MM.1S (cell line): ENCODE measurements around the gene LARGE1.

ENCODE experiments used
- DNase-seq: peaks from one replicate; pipeline ENCODE4 v3.0.0-alpha.2; 2015
- H2AFZ ChIP-seq: fragments of 300-600 bp; sonication (generic); 2 replicates; pipeline ENCODE4 v1.6.0; 2016; ENCODE audit warnings: antibody characterized with exemption, low read length
- H3F3A ChIP-seq: fragments of 300-600 bp; sonication (generic); 2 replicates; pipeline ENCODE4 v1.6.1; 2016; ENCODE audit warnings: mild to moderate bottlenecking, antibody characterized with exemption, low read length, moderate library complexity, mixed read lengths; ENCODE audit not compliant: insufficient read depth
- H3K27ac ChIP-seq: fragments of 300-600 bp; sonication (generic); 2 replicates; pipeline ENCODE4 v1.5.1; 2016; ENCODE audit warnings: mild to moderate bottlenecking, low read length
- H3K27me3 ChIP-seq: fragments of 300-600 bp; sonication (generic); replicated peaks from 2 replicates; pipeline ENCODE4 v1.6.0; 2016; ENCODE audit warnings: low read length; ENCODE audit not compliant: insufficient read depth
- H3K36me3 ChIP-seq: fragments of 300-600 bp; sonication (generic); replicated peaks from 2 replicates; pipeline ENCODE4 v1.6.1; 2016; ENCODE audit warnings: mild to moderate bottlenecking, low read length, mixed read lengths; ENCODE audit not compliant: insufficient read depth
- H3K4me1 ChIP-seq: fragments of 300-600 bp; sonication (generic); 2 replicates; pipeline ENCODE4 v1.6.1; 2016; ENCODE audit warnings: low read length, mixed read lengths
- H3K4me2 ChIP-seq: fragments of 300-600 bp; sonication (generic); 2 replicates; pipeline ENCODE4 v1.6.0; 2016; ENCODE audit warnings: low read depth, low read length
- H3K4me3 ChIP-seq: fragments of 300-600 bp; sonication (generic); 2 replicates; pipeline ENCODE4 v1.5.1; 2016; ENCODE audit warnings: low read length, mixed read lengths
- H3K79me2 ChIP-seq: fragments of 300-600 bp; sonication (generic); 2 replicates; pipeline ENCODE4 v1.6.1; 2016; ENCODE audit warnings: mixed run types, low read length, mixed read lengths
- H3K9ac ChIP-seq: fragments of 300-600 bp; sonication (generic); 2 replicates; pipeline ENCODE4 v1.6.1; 2016; ENCODE audit warnings: low read length, mixed read lengths
- H3K9me2 ChIP-seq: fragments of 300-600 bp; sonication (generic); replicated peaks from 2 replicates; pipeline ENCODE4 v1.6.1; 2016; ENCODE audit warnings: mild to moderate bottlenecking, low read length, mixed read lengths; ENCODE audit not compliant: insufficient read depth
- H3K9me3 ChIP-seq: fragments of 300-600 bp; sonication (generic); replicated peaks from 2 replicates; pipeline ENCODE4 v1.6.1; 2016; ENCODE audit warnings: mild to moderate bottlenecking, low read length, mixed read lengths; ENCODE audit not compliant: insufficient read depth
- H4K20me1 ChIP-seq: fragments of 300-600 bp; sonication (generic); 2 replicates; pipeline ENCODE4 v1.6.1; 2016; ENCODE audit warnings: mild to moderate bottlenecking, low read length, moderate library complexity, mixed read lengths; ENCODE audit not compliant: insufficient read depth
- CTCF ChIP-seq: fragments of 300-600 bp; sonication (generic); IDR thresholded peaks from 2 replicates; pipeline ENCODE4 v1.5.1; 2016; ENCODE audit warnings: antibody characterized with exemption, low read length, mixed read lengths
- EZH2 ChIP-seq: fragments of 300-600 bp; sonication (generic); optimal IDR thresholded peaks from 2 replicates; pipeline ENCODE3; 2017; ENCODE audit warnings: low read depth, mild to moderate bottlenecking, antibody characterized with exemption, low read length, mixed read lengths
- EZH2phosphoT487 ChIP-seq: fragments of 300-600 bp; sonication (generic); IDR thresholded peaks from 2 replicates; pipeline ENCODE4 v1.6.1; 2018; ENCODE audit warnings: antibody characterized with exemption, low read length

LARGE1 gene

GRCh38 chr22:33898121-33898520 is 22.2 kb downstream of the LARGE1 start:
- no peaks in the 10 kb centered on the region for H3K9me3 ChIP-seq
- no peak overlapping the region for H3K4me3 ChIP-seq
- no peak overlapping the region for H3K9ac ChIP-seq
- no peaks in the 10 kb centered on the region for H3K27me3 ChIP-seq
- no peak for DNase-seq
- no peaks in the 10 kb centered on the region for H3K36me3 ChIP-seq
- H3K79me2 ChIP-seq, result peaks cover 100% of the 10 kb centered on the region
- no peak overlapping the region for H3K4me2 ChIP-seq
- H4K20me1 ChIP-seq, result 0 out of 2 replicates have a peak, but pooled peaks cover 3% of the 10 kb centered on the region
- H2AFZ ChIP-seq, result no peak overlapping the region
- no peak for TF ChIP-seq EZH2phosphoT487
- no peak for TF ChIP-seq EZH2
- no peak for TF ChIP-seq CTCF
- H3K9me2 ChIP-seq, result no peaks in the 10 kb centered on the region
- no peaks in the 10 kb centered on the region for H3F3A ChIP-seq
- no peak overlapping the region for H3K27ac ChIP-seq
- H3K4me1 ChIP-seq, result no peaks in the 10 kb centered on the region

DNA sequence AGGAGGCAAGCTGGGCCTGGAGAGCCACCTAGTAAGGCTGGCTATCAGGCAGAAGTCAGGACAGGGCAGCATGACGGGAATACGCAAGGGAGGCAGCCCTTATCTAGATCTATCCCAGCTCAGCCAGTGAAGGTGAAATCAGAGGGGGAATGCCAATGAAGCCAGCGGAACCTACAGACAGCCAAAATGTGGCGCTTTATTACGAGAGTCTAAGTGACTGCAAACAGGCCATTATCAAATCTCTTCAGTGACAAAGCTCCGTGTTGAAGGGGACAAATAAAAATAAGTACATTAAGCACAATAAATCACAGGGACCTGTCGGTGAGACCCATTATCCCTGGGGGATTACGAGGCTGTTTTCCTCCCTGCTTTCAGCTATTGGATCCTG is 22.8 kb downstream of the LARGE1 start:
- Histone ChIP-seq H4K20me1 (0 out of 2 replicates have a peak, but pooled peaks cover 3% of the 10 kb centered on the region), H2AFZ (no peak overlapping the region), H3K9me2 (no peaks in the 10 kb centered on the region), H3K4me2 (no peak overlapping the region), H3K79me2 (peaks cover 100% of the 10 kb centered on the region), H3K9me3 (no peaks in the 10 kb centered on the region), H3K36me3 (no peaks in the 10 kb centered on the region), H3K9ac (no peak overlapping the region), H3K27ac (no peak overlapping the region), H3K4me1 (no peaks in the 10 kb centered on the region), H3K27me3 (no peaks in the 10 kb centered on the region), H3F3A (no peaks in the 10 kb centered on the region), H3K4me3 (no peak overlapping the region)
- DNase-seq, result no peak
- TF ChIP-seq CTCF (no peak), EZH2phosphoT487 (no peak), EZH2 (no peak)

DNA sequence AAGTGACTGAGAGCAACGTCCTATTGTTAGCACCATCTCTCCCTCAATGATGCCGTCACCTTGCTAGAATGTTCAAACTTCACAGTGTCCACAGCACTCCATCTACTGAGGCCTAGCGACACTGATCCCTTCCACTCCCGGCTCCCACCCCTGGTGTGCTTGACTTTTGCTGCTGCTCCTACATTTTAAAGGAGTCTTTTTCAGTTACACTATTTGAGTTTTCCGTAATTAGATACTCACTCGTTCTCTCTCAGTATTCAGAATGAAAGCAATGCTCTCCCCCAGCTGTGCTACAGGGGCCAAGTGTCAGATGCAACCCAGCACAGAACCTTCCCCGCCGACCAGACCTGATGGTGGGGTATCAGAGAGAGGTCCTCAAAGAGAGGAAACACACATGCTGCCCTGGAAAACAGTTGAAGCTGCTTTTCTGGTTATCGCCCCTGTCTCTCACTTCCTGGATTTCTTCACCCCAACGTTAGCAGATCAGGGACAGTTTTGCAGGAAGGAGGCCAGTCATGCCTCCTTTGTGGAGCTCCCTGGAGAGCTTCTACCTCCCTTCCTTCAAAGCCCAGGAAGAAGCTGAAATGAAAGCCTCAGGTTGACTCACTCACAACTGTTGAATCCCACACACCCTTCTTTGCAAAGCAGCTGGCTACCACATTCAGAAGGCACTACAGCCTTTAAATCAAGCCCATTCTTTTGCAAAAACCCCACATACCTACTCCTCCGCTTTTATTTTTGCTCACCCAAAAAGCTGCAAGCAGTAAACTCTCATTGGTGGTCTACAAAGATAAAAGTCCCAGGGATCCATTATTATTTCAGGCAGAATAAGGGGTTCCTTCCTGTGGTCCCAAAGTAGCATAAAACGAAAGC is 23.5 kb downstream of the LARGE1 start:
- no peaks in the 10 kb centered on the region for H3K9me3 ChIP-seq
- no peaks in the 10 kb centered on the region for H3K4me1 ChIP-seq
- H3K36me3 ChIP-seq, result no peaks in the 10 kb centered on the region
- no peak overlapping the region for H3K4me2 ChIP-seq
- TF ChIP-seq EZH2, result no peak
- peaks cover 100% of the 10 kb centered on the region for H3K79me2 ChIP-seq
- DNase-seq, result no peak
- H3K4me3 ChIP-seq, result no peak overlapping the region
- no peak overlapping the region for H3K9ac ChIP-seq
- H3K27me3 ChIP-seq, result no peaks in the 10 kb centered on the region
- H2AFZ ChIP-seq, result no peak overlapping the region
- 0 out of 2 replicates have a peak, but pooled peaks cover 3% of the 10 kb centered on the region for H4K20me1 ChIP-seq
- no peaks in the 10 kb centered on the region for H3F3A ChIP-seq
- H3K9me2 ChIP-seq, result no peaks in the 10 kb centered on the region
- no peak overlapping the region for H3K27ac ChIP-seq

DNA sequence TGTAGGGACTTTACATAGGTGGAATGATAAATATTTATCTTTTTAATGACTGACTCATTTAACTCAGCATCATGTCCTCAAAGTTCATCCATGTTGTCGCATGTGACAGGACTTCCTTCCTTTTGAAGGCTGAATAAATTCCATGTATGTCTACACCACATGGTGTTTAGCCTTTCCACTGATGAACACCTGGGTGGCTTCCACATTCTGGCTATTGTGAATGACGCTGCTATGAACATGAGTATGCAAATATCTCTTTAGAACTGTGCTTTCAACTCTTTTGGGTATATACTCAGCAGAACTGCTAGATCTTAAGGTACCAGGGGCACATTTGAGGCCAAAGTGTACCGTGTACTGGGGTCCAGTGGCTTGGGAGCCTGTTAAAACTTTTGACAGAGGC is 24.1 kb downstream of the LARGE1 start:
- no peaks in the 10 kb centered on the region for H3K9me2 ChIP-seq
- no peaks in the 10 kb centered on the region for H3K9me3 ChIP-seq
- DNase-seq, result no peak
- H3F3A ChIP-seq, result no peaks in the 10 kb centered on the region
- H3K4me1 ChIP-seq, result no peaks in the 10 kb centered on the region
- no peak overlapping the region for H3K4me2 ChIP-seq
- H3K79me2 ChIP-seq, result peaks cover 100% of the 10 kb centered on the region
- no peaks in the 10 kb centered on the region for H3K36me3 ChIP-seq
- no peaks in the 10 kb centered on the region for H3K27me3 ChIP-seq
- H4K20me1 ChIP-seq, result 0 out of 2 replicates have a peak, but pooled peaks cover 2% of the 10 kb centered on the region
- no peak overlapping the region for H3K9ac ChIP-seq
- H3K4me3 ChIP-seq, result no peak overlapping the region
- H3K27ac ChIP-seq, result no peak overlapping the region
- no peak for TF ChIP-seq EZH2phosphoT487
- no peak for TF ChIP-seq EZH2
- no peak for TF ChIP-seq CTCF
- H2AFZ ChIP-seq, result no peak overlapping the region
